GM12878 (cell line): Measurements from ENCODE around the gene ZFYVE19. TPM values are rescaled to one million over a fixed set of nuclear protein-coding genes. Genes with fewer than 3 reads are reported as not detected.

Experiments
- ATAC-seq: fragments of 200-7000 bp; cut with Tn5 transposase; 3 replicates; pipeline ENCODE4 v1.9.1; 2020; ENCODE audit warnings: mild to moderate bottlenecking, moderate library complexity
- BruUV-seq: library from RNA; stranded (reverse); fragments of 400-500 nt; replicated peaks from 2 replicates; lab custom pipeline; 2021; lab: Mats Ljungman, UMichigan
- CTCF ChIA-PET: fragments of 300-600 bp; sonication (Branson Sonifier 250); formaldehyde crosslinking; extraction: SDS; loops from one replicate; lab custom pipeline; 2021; ENCODE audit warnings: inconsistent platforms; lab: Yijun Ruan, JAX
- POLR2A ChIA-PET: fragments of 350-600 bp; formaldehyde crosslinking; extraction: SDS; loops from one replicate; lab custom pipeline; 2021; ENCODE audit warnings: inconsistent platforms; lab: Charles Lee
- RAD21 ChIA-PET: fragments of 300-600 bp; sonication (Branson Sonifier 250); formaldehyde crosslinking; loops from one replicate; lab custom pipeline; 2023; ENCODE audit warnings: antibody characterized with exemption; ENCODE audit not compliant: unreplicated experiment; lab: Charles Lee
- SMC1A ChIA-PET: fragments of 300-600 bp; sonication (Branson Sonifier 250); formaldehyde crosslinking; loops from one replicate; lab custom pipeline; 2023; ENCODE audit not compliant: unreplicated experiment, uncharacterized antibody; lab: Charles Lee
- DNase-seq: peaks from one replicate; pipeline ENCODE4 v3.0.0-alpha.2; 2011; ENCODE audit warnings: low read depth, low spot score
- FAIRE-seq: peaks from 3 replicates; lab custom pipeline; 2011; peaks lifted over from hg19 to GRCh38; lab: Jason Lieb, UNC
- H2AFZ ChIP-seq: 2 replicates; pipeline ENCODE4 v1.6.0; 2011; ENCODE audit warnings: low read depth, low read length, control low read depth; ENCODE audit not compliant: control insufficient read depth
- H3K27ac ChIP-seq: 2 replicates; pipeline ENCODE4 v1.5.1; 2011; ENCODE audit warnings: control low read depth; ENCODE audit not compliant: control insufficient read depth, insufficient read depth
- H3K27me3 ChIP-seq, 2 experiments: replicated peaks in 1 of 2; 2 replicates each; pipeline versions ENCODE4 v1.6.0 to v1.6.1; 2011; ENCODE audit warnings: low read length in 1 of 2; ENCODE audit not compliant: control insufficient read depth in 2 of 2, insufficient read depth in 2 of 2
- H3K36me3 ChIP-seq, 2 experiments: 2 replicates each; pipeline ENCODE4 v1.5.1; 2011; ENCODE audit warnings: low read length in 1 of 2; ENCODE audit not compliant: control insufficient read depth in 2 of 2, insufficient read depth in 2 of 2
- H3K4me1 ChIP-seq: 2 replicates; pipeline ENCODE4 v1.6.1; 2011; ENCODE audit warnings: mild to moderate bottlenecking, low read length, moderate library complexity, mixed read lengths; ENCODE audit not compliant: control insufficient read depth, insufficient read depth
- H3K4me2 ChIP-seq: 2 replicates; pipeline ENCODE4 v1.6.0; 2011; ENCODE audit warnings: control low read depth; ENCODE audit not compliant: control insufficient read depth, insufficient read depth
- H3K4me3 ChIP-seq: fragments of 200-600 bp; sonication (generic); 2 replicates; pipeline ENCODE4 v1.5.1; 2016
- H3K79me2 ChIP-seq: 2 replicates; pipeline ENCODE4 v1.6.0; 2011; ENCODE audit warnings: low read length; ENCODE audit not compliant: control insufficient read depth, insufficient read depth
- H3K9ac ChIP-seq: 2 replicates; pipeline ENCODE4 v1.8.0; 2011; ENCODE audit warnings: low read length, control low read depth, mixed read lengths; ENCODE audit not compliant: control insufficient read depth, insufficient read depth
- H3K9me3 ChIP-seq: replicated peaks from 3 replicates; pipeline ENCODE4 v1.5.1; 2011; ENCODE audit warnings: mild to moderate bottlenecking, low read length; ENCODE audit not compliant: control insufficient read depth, insufficient read depth
- H4K20me1 ChIP-seq: 2 replicates; pipeline ENCODE4 v1.6.0; 2011; ENCODE audit not compliant: control insufficient read depth, insufficient read depth
- E2F4 ChIP-seq: IDR thresholded peaks from 2 replicates; pipeline ENCODE4 v1.6.1; 2012; ENCODE audit warnings: low read depth, low read length, improper control_type of control experiment
- IKZF1 ChIP-seq: fragments of 450-650 bp; conservative IDR thresholded peaks from 2 replicates; pipeline ENCODE4 v1.6.1; 2017; ENCODE audit warnings: antibody characterized with exemption, mild to moderate bottlenecking
- MLLT1 ChIP-seq: fragments of 450-650 bp; IDR thresholded peaks from 2 replicates; pipeline ENCODE4 v1.6.1; 2016; ENCODE audit warnings: mild to moderate bottlenecking
- PRDM15 ChIP-seq: fragments of 450-650 bp; formaldehyde crosslinking; IDR thresholded peaks from 2 replicates; pipeline ENCODE4 v1.4.0; 2020; ENCODE audit warnings: mild to moderate bottlenecking, moderate library complexity
- RFX5 ChIP-seq: IDR thresholded peaks from 2 replicates; pipeline ENCODE4 v1.6.1; 2011; ENCODE audit warnings: low read depth, low read length, improper control_type of control experiment
- SREBF1 ChIP-seq: IDR thresholded peaks from 2 replicates; pipeline ENCODE4 v1.6.1; 2012; ENCODE audit warnings: mild to moderate bottlenecking, low read length
- ZBED1 ChIP-seq: IDR thresholded peaks from 2 replicates; pipeline ENCODE4 v1.6.1; 2016; ENCODE audit warnings: borderline replicate concordance
- ZNF207 ChIP-seq: fragments of 450-650 bp; IDR thresholded peaks from 2 replicates; pipeline ENCODE4 v1.6.1; 2014; ENCODE audit warnings: antibody characterized with exemption, mild to moderate bottlenecking, borderline replicate concordance
- WGBS: methylation state at CpG from one replicate; pipeline ENCODE4 v1.1.6; 2016; ENCODE audit warnings: low lambda C conversion rate; ENCODE audit not compliant: insufficient replicate concordance, insufficient coverage; ENCODE audit errors: missing lambda C conversion rate; 5-methylcytosine and 5-hydroxymethylcytosine counted together
- in situ Hi-C: fragments of 300-500 bp; cut with MboI; formaldehyde crosslinking; loops from 9 replicates; pipeline ENCODE4 v1.14.3; 2018; ENCODE audit warnings: mixed read lengths
- intact Hi-C: fragments of 100-400 bp; cut with micrococcal nuclease; formaldehyde crosslinking; loops from one replicate; pipeline ENCODE4 v1.14.2; 2022; ENCODE audit not compliant: unreplicated experiment
- polyA plus RNA-seq, 11 experiments: library from polyadenylated mRNA; depleted of rRNA in 4 of 11; unstranded in 6 of 11; stranded (reverse) in 5 of 11; fragments of >200 nt; fragmentation: Nextera tagmentation in 4 of 11; fragmentation: Illumina TruSeq in 1 of 11; extraction: Ambion mirVana in 4 of 11; extraction: Trizol in 1 of 11; gene quantifications; 1 replicate in 1 of 11; 2 replicates in 10 of 11; pipeline versions ENCODE4 v1.2.1 to v1.2.3, GENCODE V29; 2011 to 2016; ENCODE audit warnings: inconsistent platforms in 2 of 11, missing spikeins in 2 of 11, low read depth in 1 of 11
- total RNA-seq, 4 experiments: library from RNA; depleted of rRNA in 3 of 4; stranded (reverse); fragments of >200 nt in 3 of 4; fragmentation: Illumina TruSeq in 1 of 4; extraction: Trizol in 1 of 4; gene quantifications; 2 replicates each; pipeline versions ENCODE4 v1.2.1 to v1.2.3, GENCODE V29; 2013 to 2021

Gene ZFYVE19
- total and polyA plus RNA-seq, 10 of the 15 experiments (the other 5 are each of a cell fraction or from before 2014, with no cell fraction given): 1.7 to 36.3 (median 17.0) TPM

- TF ChIP-seq E2F4 (no peak), ZNF207 (no peak), SREBF1 (no peak), MLLT1 (no peak)
These were observed 31.9 kb upstream of the ZFYVE19 start (continued) for GRCh38 chr15:40775007-40775406.

GRCh38 chr15:40775740-40776536, 31.0 kb upstream of the ZFYVE19 start:
- ChIA-PET RAD21 (no interaction called here), CTCF (interaction anchor here (1.6 to 2.0 kb wide), 2 partner anchors 11 to 97 kb away, joined by 3 to 5 read pairs; no protein-coding TSS in a partner anchor), POLR2A (no interaction called here), SMC1A (interaction anchor here (1.6 kb wide), 1 partner anchor 116 kb away, joined by 6 read pairs; no protein-coding TSS in a partner anchor)
- intact Hi-C loops (no loop called here), in situ Hi-C loops (no loop called here)
- Histone ChIP-seq H3K4me3 (no peak overlapping the region), H3K9ac (no peak overlapping the region), H3K79me2 (no peaks in the 10 kb centered on the region), H3K36me3 (peaks cover 2 to 24% of the 10 kb centered on the region in 2 experiments; a peak in 3 of 4 replicates), H3K4me2 (no peak overlapping the region), H3K27ac (no peak overlapping the region), H4K20me1 (no peaks in the 10 kb centered on the region), H3K9me3 (no peaks in the 10 kb centered on the region), H3K4me1 (peaks cover under 1% of the 10 kb centered on the region), H3K27me3 (no peaks in the 10 kb centered on the region), H2AFZ (no peak overlapping the region)
- no peak for TF ChIP-seq RFX5
- TF ChIP-seq ZBED1: no peak
- no peak for TF ChIP-seq IKZF1
- no peak for TF ChIP-seq PRDM15 (CRISPR knock-in tag)
- DNase-seq (no peak), ATAC-seq (no peak), FAIRE-seq (no peak)
- WGBS: 96% methylated on average over 13 of the region's 14 CpGs
- BruUV-seq: no TSS peak
